IPS-18c (cell line): ENCODE data around the gene CYP27A1.

Source experiments
- H3K4me3 ChIP-seq: 2 replicates; pipeline ENCODE4 v1.7.0; 2013; ENCODE audit warnings: low read depth, mild to moderate bottlenecking, low read length, moderate library complexity; ENCODE audit not compliant: insufficient read depth
- H3K9me3 ChIP-seq: one replicate; pipeline ENCODE4 v1.6.1; 2013; ENCODE audit warnings: mild to moderate bottlenecking, low read length, moderate library complexity; ENCODE audit not compliant: control insufficient read depth, insufficient read depth

CYP27A1 gene

GRCh38 chr2:218781691-218782527 is at the start of gene CYP27A1:
Gene CYP27A1, plus strand, starts transcription at chr2:218782147. Its CDS starts 36 bp downstream, at chr2:218782183.
- no peaks in the 10 kb centered on the region for H3K9me3 ChIP-seq
- H3K4me3 ChIP-seq = peak within 1 kb of the TSS; percentile 83

GRCh38 chr2:218732761-218733158 is 49.2 kb upstream of the CYP27A1 start:
- Histone ChIP-seq H3K4me3 (no peak overlapping the region), H3K9me3 (no peaks in the 10 kb centered on the region)

- Histone ChIP-seq H3K4me3 (no peak overlapping the region), H3K9me3 (no peaks in the 10 kb centered on the region)
Observed at GRCh38 chr2:218733171-218734021, 48.6 kb upstream of the CYP27A1 start.

GRCh38 chr2:218734190-218734975 is 47.6 kb upstream of the CYP27A1 start:
- Histone ChIP-seq H3K9me3 (no peaks in the 10 kb centered on the region), H3K4me3 (no peak overlapping the region)

GRCh38 chr2:218736531-218736930 is 45.4 kb upstream of the CYP27A1 start:
- H3K4me3 ChIP-seq = no peak overlapping the region
- no peaks in the 10 kb centered on the region for H3K9me3 ChIP-seq

GRCh38 chr2:218743068-218743467 is 38.9 kb upstream of the CYP27A1 start:
- H3K4me3 ChIP-seq = no peak overlapping the region
- H3K9me3 ChIP-seq = no peaks in the 10 kb centered on the region

GRCh38 chr2:218744615-218745014 is 37.3 kb upstream of the CYP27A1 start:
- Histone ChIP-seq H3K4me3 (no peak overlapping the region), H3K9me3 (no peaks in the 10 kb centered on the region)

GRCh38 chr2:218745160-218745558 is 36.8 kb upstream of the CYP27A1 start:
- H3K4me3 ChIP-seq = no peak overlapping the region
- H3K9me3 ChIP-seq = no peaks in the 10 kb centered on the region

GRCh38 chr2:218745559-218746469 is 36.1 kb upstream of the CYP27A1 start:
- Histone ChIP-seq H3K9me3 (no peaks in the 10 kb centered on the region), H3K4me3 (no peak overlapping the region)

GRCh38 chr2:218746470-218746795 is 35.5 kb upstream of the CYP27A1 start:
- H3K4me3 ChIP-seq = no peak overlapping the region
- no peaks in the 10 kb centered on the region for H3K9me3 ChIP-seq

GRCh38 chr2:218746960-218747359 is 35.0 kb upstream of the CYP27A1 start:
- Histone ChIP-seq H3K4me3 (no peak overlapping the region), H3K9me3 (no peaks in the 10 kb centered on the region)

GRCh38 chr2:218748741-218749441 is 33.1 kb upstream of the CYP27A1 start:
- no peaks in the 10 kb centered on the region for H3K9me3 ChIP-seq
- H3K4me3 ChIP-seq = no peak overlapping the region

- no peaks in the 10 kb centered on the region for H3K9me3 ChIP-seq
- H3K4me3 ChIP-seq = no peak overlapping the region
Observed at GRCh38 chr2:218754201-218754600, 27.7 kb upstream of the CYP27A1 start.

GRCh38 chr2:218754781-218755180 is 27.2 kb upstream of the CYP27A1 start:
- H3K4me3 ChIP-seq = no peak overlapping the region
- H3K9me3 ChIP-seq = no peaks in the 10 kb centered on the region

- Histone ChIP-seq H3K4me3 (no peak overlapping the region), H3K9me3 (no peaks in the 10 kb centered on the region)
Observed at GRCh38 chr2:218755198-218755566, 26.8 kb upstream of the CYP27A1 start.
